HEK293 (cell line): ENCODE data around the gene KIF11.

Experiments
- BCL11B ChIP-seq: fragments of 450-650 bp; formaldehyde crosslinking; IDR thresholded peaks from 2 replicates; pipeline ENCODE4 v1.5.1; 2016; ENCODE audit warnings: low read depth, missing biosample characterization, missing genetic modification characterization
- FEZF1 ChIP-seq: fragments of 450-650 bp; formaldehyde crosslinking; IDR thresholded peaks from 2 replicates; pipeline ENCODE4 v1.5.1; 2016; ENCODE audit warnings: missing biosample characterization, missing genetic modification characterization
- GLI2 ChIP-seq: fragments of 450-650 bp; formaldehyde crosslinking; IDR thresholded peaks from 2 replicates; pipeline ENCODE4; 2017; ENCODE audit warnings: missing biosample characterization, missing genetic modification characterization, low read depth, borderline replicate concordance
- GLI4 ChIP-seq: fragments of 450-650 bp; formaldehyde crosslinking; IDR thresholded peaks from 2 replicates; pipeline ENCODE4 v1.5.1; 2016; ENCODE audit warnings: missing biosample characterization, missing genetic modification characterization
- GLIS1 ChIP-seq: fragments of 450-650 bp; formaldehyde crosslinking; IDR thresholded peaks from 2 replicates; pipeline ENCODE4 v1.5.1; 2016; ENCODE audit warnings: missing biosample characterization, missing genetic modification characterization
- HOXC10 ChIP-seq: sonication (generic); formaldehyde crosslinking; IDR thresholded peaks from 2 replicates; pipeline ENCODE4 v1.8.1; 2023; ENCODE audit warnings: mild to moderate bottlenecking, missing genetic modification reagents
- MEIS1 ChIP-seq: sonication (generic); formaldehyde crosslinking; IDR thresholded peaks from 2 replicates; pipeline ENCODE4 v1.8.1; 2022; ENCODE audit warnings: missing genetic modification reagents, mild to moderate bottlenecking, borderline replicate concordance
- PBX3 ChIP-seq: sonication (generic); formaldehyde crosslinking; IDR thresholded peaks from 2 replicates; pipeline ENCODE4 v1.8.1; 2022; ENCODE audit warnings: mild to moderate bottlenecking, moderate library complexity, missing genetic modification reagents
- SALL2 ChIP-seq: fragments of 450-650 bp; formaldehyde crosslinking; IDR thresholded peaks from 2 replicates; pipeline ENCODE4 v1.5.0; 2017; ENCODE audit warnings: missing biosample characterization, mild to moderate bottlenecking, missing genetic modification characterization, borderline replicate concordance
- SP3 ChIP-seq: fragments of 450-650 bp; formaldehyde crosslinking; IDR thresholded peaks from 2 replicates; pipeline ENCODE4 v1.5.1; 2016; ENCODE audit warnings: missing biosample characterization, missing genetic modification characterization
- TSHZ1 ChIP-seq: fragments of 450-650 bp; formaldehyde crosslinking; IDR thresholded peaks from 2 replicates; pipeline ENCODE4 v1.5.1; 2016; ENCODE audit warnings: missing biosample characterization, missing genetic modification characterization, borderline replicate concordance
- ZBTB26 ChIP-seq: fragments of 450-650 bp; formaldehyde crosslinking; optimal IDR thresholded peaks from 2 replicates; pipeline ENCODE3; 2016; ENCODE audit warnings: missing biosample characterization, mild to moderate bottlenecking, missing genetic modification characterization
- ZFHX2 ChIP-seq: fragments of 450-650 bp; formaldehyde crosslinking; conservative IDR thresholded peaks from 2 replicates; pipeline ENCODE4 v1.5.1; 2016; ENCODE audit warnings: missing biosample characterization, missing genetic modification characterization
- ZFP41 ChIP-seq: fragments of 450-650 bp; formaldehyde crosslinking; IDR thresholded peaks from 2 replicates; pipeline ENCODE4 v1.5.1; 2016; ENCODE audit warnings: missing biosample characterization, missing genetic modification characterization, borderline replicate concordance
- ZNF10 ChIP-seq: fragments of 450-650 bp; formaldehyde crosslinking; IDR thresholded peaks from 2 replicates; pipeline ENCODE4 v1.5.1; 2017; ENCODE audit warnings: missing biosample characterization, missing genetic modification characterization
- ZNF19 ChIP-seq: fragments of 450-650 bp; formaldehyde crosslinking; IDR thresholded peaks from 2 replicates; pipeline ENCODE4; 2016; ENCODE audit warnings: missing biosample characterization, missing genetic modification characterization, low read depth
- ZNF202 ChIP-seq: fragments of 450-650 bp; formaldehyde crosslinking; IDR thresholded peaks from 2 replicates; pipeline ENCODE4 v1.5.1; 2016; ENCODE audit warnings: missing biosample characterization, missing genetic modification characterization, borderline replicate concordance
- ZNF221 ChIP-seq: fragments of 450-650 bp; formaldehyde crosslinking; IDR thresholded peaks from 2 replicates; pipeline ENCODE4 v1.5.1; 2017; ENCODE audit warnings: missing biosample characterization, missing genetic modification characterization, borderline replicate concordance
- ZNF23 ChIP-seq: fragments of 450-650 bp; formaldehyde crosslinking; IDR thresholded peaks from 2 replicates; pipeline ENCODE4 v1.5.1; 2016; ENCODE audit warnings: missing biosample characterization, missing genetic modification characterization, borderline replicate concordance
- ZNF239 ChIP-seq: fragments of 450-650 bp; formaldehyde crosslinking; IDR thresholded peaks from 2 replicates; pipeline ENCODE4 v1.5.1; 2016; ENCODE audit warnings: missing biosample characterization, missing genetic modification characterization
- ZNF311 ChIP-seq: fragments of 450-650 bp; formaldehyde crosslinking; IDR thresholded peaks from 2 replicates; pipeline ENCODE4 v1.5.1; 2017; ENCODE audit warnings: missing biosample characterization, missing genetic modification characterization, borderline replicate concordance
- ZNF341 ChIP-seq: fragments of 450-650 bp; formaldehyde crosslinking; IDR thresholded peaks from 2 replicates; pipeline ENCODE4; 2016; ENCODE audit warnings: low read depth, missing biosample characterization, missing genetic modification characterization
- ZNF391 ChIP-seq: fragments of 450-650 bp; formaldehyde crosslinking; IDR thresholded peaks from 2 replicates; pipeline ENCODE4 v1.5.1; 2016; ENCODE audit warnings: low read depth, missing biosample characterization, missing genetic modification characterization, borderline replicate concordance
- ZNF433 ChIP-seq: fragments of 450-650 bp; formaldehyde crosslinking; IDR thresholded peaks from 2 replicates; pipeline ENCODE4 v1.5.1; 2016; ENCODE audit warnings: missing biosample characterization, missing genetic modification characterization, low read depth
- ZNF513 ChIP-seq: fragments of 450-650 bp; IDR thresholded peaks from 2 replicates; pipeline ENCODE4 v1.5.1; 2018; ENCODE audit warnings: missing biosample characterization, missing genetic modification characterization
- ZNF544 ChIP-seq: fragments of 450-650 bp; formaldehyde crosslinking; IDR thresholded peaks from 2 replicates; pipeline ENCODE4 v1.5.0; 2017; ENCODE audit warnings: missing biosample characterization, missing genetic modification characterization
- ZNF600 ChIP-seq: fragments of 450-650 bp; formaldehyde crosslinking; IDR thresholded peaks from 2 replicates; pipeline ENCODE4 v1.5.1; 2016; ENCODE audit warnings: missing biosample characterization, missing genetic modification characterization
- ZNF660 ChIP-seq: fragments of 450-650 bp; IDR thresholded peaks from 2 replicates; pipeline ENCODE4 v1.5.1; 2018; ENCODE audit warnings: missing biosample characterization, mild to moderate bottlenecking, missing genetic modification characterization
- ZNF701 ChIP-seq: fragments of 450-650 bp; formaldehyde crosslinking; IDR thresholded peaks from 2 replicates; pipeline ENCODE4 v1.5.1; 2016; ENCODE audit warnings: missing biosample characterization, missing genetic modification characterization
- ZNF747 ChIP-seq: fragments of 450-650 bp; formaldehyde crosslinking; IDR thresholded peaks from 2 replicates; pipeline ENCODE4 v1.5.1; 2016; ENCODE audit warnings: missing biosample characterization, missing genetic modification characterization
- ZNF792 ChIP-seq: fragments of 450-650 bp; formaldehyde crosslinking; IDR thresholded peaks from 2 replicates; pipeline ENCODE4 v1.5.1; 2016; ENCODE audit warnings: missing biosample characterization, missing genetic modification characterization
- ZNF837 ChIP-seq: fragments of 450-650 bp; formaldehyde crosslinking; IDR thresholded peaks from 2 replicates; pipeline ENCODE4 v1.5.1; 2016; ENCODE audit warnings: missing biosample characterization, missing genetic modification characterization
- ZSCAN16 ChIP-seq: fragments of 450-650 bp; formaldehyde crosslinking; IDR thresholded peaks from 2 replicates; pipeline ENCODE4 v1.5.1; 2016; ENCODE audit warnings: missing biosample characterization, missing genetic modification characterization

The KIF11 gene

GRCh38 chr10:92690211-92690914 is 97.4 kb downstream of the KIF11 start (continued):
- TF ChIP-seq TSHZ1 (tag by site-specific recombination) (0 out of 2 replicates have a peak, but pooled peaks have one; percentile 5), ZNF701 (tag by site-specific recombination) (no peak), ZFP41 (tag by site-specific recombination) (no peak), ZNF202 (tag by site-specific recombination) (peak; percentile 56; the same call in 1 of the 2 replicates), ZNF221 (no peak), ZNF311 (tag by site-specific recombination) (no peak), FEZF1 (tag by site-specific recombination) (peak; percentile 32; the same call in 1 of the 2 replicates), GLIS1 (tag by site-specific recombination) (peak; percentile 76), ZNF600 (tag by site-specific recombination) (peak; percentile 53; the same call in 1 of the 2 replicates), ZNF19 (tag by site-specific recombination) (no peak), ZFHX2 (peak; percentile 87), GLI4 (tag by site-specific recombination) (no peak), BCL11B (tag by site-specific recombination) (no peak), SP3 (tag by site-specific recombination) (peak; percentile 54; the same call in 1 of the 2 replicates), ZNF837 (no peak), ZNF660 (tag by site-specific recombination) (0 out of 2 replicates have a peak, but pooled peaks have one; percentile 25), ZSCAN16 (tag by site-specific recombination) (no peak; the same call in 1 of the 2 replicates), GLI2 (tag by site-specific recombination) (no peak), ZNF433 (tag by site-specific recombination) (no peak), ZNF747 (tag by site-specific recombination) (no peak), ZNF391 (tag by site-specific recombination) (no peak), ZNF10 (tag by site-specific recombination) (peak; percentile 16), ZNF341 (tag by site-specific recombination) (peak; percentile 49), ZNF544 (tag by site-specific recombination) (no peak), ZNF792 (tag by site-specific recombination) (0 out of 2 replicates have a peak, but pooled peaks have one; percentile 11), ZBTB26 (peak; percentile 97), MEIS1 (CRISPR knock-in tag) (no peak), ZNF239 (tag by site-specific recombination) (no peak), SALL2 (tag by site-specific recombination) (no peak), HOXC10 (CRISPR knock-in tag) (no peak), ZNF513 (tag by site-specific recombination) (no peak), PBX3 (0 out of 2 replicates have a peak, but pooled peaks have one; percentile 61), ZNF23 (no peak)
